Measurements from ENCODE around the gene NPAS4.
"Not testable (repeated sequence)": the region's sequence is repeated elsewhere in the genome, so short reads cannot be mapped to it uniquely, and the experiment has no call there.

The NPAS4 gene

DNA sequence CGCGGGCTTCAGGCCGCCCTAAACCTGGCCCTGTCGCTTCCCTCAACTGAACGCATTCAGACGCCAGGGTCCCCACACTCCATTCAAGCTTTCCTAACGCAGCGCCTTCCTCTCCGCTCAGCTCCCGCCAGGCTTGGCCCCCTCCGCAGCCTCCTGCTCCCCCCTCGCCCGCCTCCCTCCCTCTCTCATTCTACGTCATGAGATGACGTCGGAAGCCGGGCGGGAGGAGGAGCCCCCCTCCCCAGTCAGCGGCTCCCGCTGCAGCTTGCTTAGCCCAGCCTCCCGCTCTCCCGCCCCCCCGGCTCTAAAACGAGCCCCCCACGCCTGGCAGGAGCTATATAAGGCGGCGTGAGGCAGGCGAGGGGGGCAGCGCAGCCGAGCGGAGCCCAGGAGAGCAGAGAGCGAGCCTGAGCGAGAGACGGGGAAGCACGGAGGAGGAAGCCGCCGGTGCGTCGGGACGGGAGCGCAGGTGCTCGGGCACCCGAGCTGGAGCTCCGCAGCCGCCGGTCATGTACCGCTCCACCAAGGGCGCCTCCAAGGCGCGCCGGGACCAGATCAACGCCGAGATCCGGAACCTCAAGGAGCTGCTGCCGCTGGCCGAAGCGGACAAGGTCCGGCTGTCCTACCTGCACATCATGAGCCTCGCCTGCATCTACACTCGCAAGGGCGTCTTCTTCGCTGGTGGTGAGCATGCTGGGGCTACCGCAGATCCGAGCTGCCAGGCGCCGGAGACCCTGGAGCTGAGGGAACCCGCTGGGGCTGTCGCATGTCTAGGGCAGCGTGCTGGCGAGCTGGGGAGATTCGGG, at the start of gene NPAS4:
NPAS4 (plus strand) TSS at position 365 of the 806 bp plus-strand sequence; CDS start at position 510, 145 bp downstream.
- no peak for DNase-seq (ENCODE audit: low read depth, low spot score)
- Histone ChIP-seq H3K4me3 (ENCODE audit: insufficient read length, low read depth) (peak within 1 kb of the TSS; percentile 2), H3K27me3 (ENCODE audit: insufficient read depth, insufficient read length) (peaks cover 32% of the 10 kb centered on the region), H3K36me3 (ENCODE audit: insufficient read depth, insufficient read length, low read length) (peaks cover 35% of the 10 kb centered on the region), H3K4me1 (ENCODE audit: insufficient read depth, insufficient read length) (peaks cover 14% of the 10 kb centered on the region), H3K9me3 (ENCODE audit: insufficient read depth, low read length) (no peaks in the 10 kb centered on the region), H3K9ac (ENCODE audit: insufficient read length, low read depth) (peak within 1 kb of the TSS; percentile 6)
- TF ChIP-seq SUZ12 (IDR thresholded peaks at IDR 0.05; ENCODE audit: extremely low read depth, insufficient read depth, insufficient read length) (peak; percentile 93), YY1 (IDR thresholded peaks at IDR 0.05; ENCODE audit: insufficient read depth, insufficient read length) (no peak)

- peaks cover 30% of the 10 kb centered on the region for H3K36me3 ChIP-seq (ENCODE audit: insufficient read depth, insufficient read length, low read length)
- H3K4me3 ChIP-seq (ENCODE audit: insufficient read length, low read depth): peak within 1 kb of the TSS; percentile 99
- TF ChIP-seq SUZ12 (IDR thresholded peaks at IDR 0.05; ENCODE audit: extremely low read depth, insufficient read depth, insufficient read length): no peak
- TF ChIP-seq YY1 (IDR thresholded peaks at IDR 0.05; ENCODE audit: insufficient read depth, insufficient read length): no peak
- TF ChIP-seq ZNF274 (IDR thresholded peaks at IDR 0.05; ENCODE audit: low read depth, low read length): no peak
- no peaks in the 10 kb centered on the region for H3K9me3 ChIP-seq (ENCODE audit: insufficient read depth, low read length)
- H3K4me1 ChIP-seq (ENCODE audit: insufficient read depth, insufficient read length): peaks cover 17% of the 10 kb centered on the region
- peak within 1 kb of the TSS; percentile 99 for H3K9ac ChIP-seq (ENCODE audit: insufficient read length, low read depth)
- peak; percentile 95 for DNase-seq (ENCODE audit: low read depth, low spot score)
- no peaks in the 10 kb centered on the region for H3K27me3 ChIP-seq (ENCODE audit: insufficient read depth, insufficient read length)
Measured at GRCh38 chr11:66371627-66372415, 49.0 kb upstream of the NPAS4 start, which contains the start of gene SLC29A2. TSS of gene SLC29A2 (minus strand) at chr11:66371760. CDS start at chr11:66371591, 169 bp downstream.

DNA sequence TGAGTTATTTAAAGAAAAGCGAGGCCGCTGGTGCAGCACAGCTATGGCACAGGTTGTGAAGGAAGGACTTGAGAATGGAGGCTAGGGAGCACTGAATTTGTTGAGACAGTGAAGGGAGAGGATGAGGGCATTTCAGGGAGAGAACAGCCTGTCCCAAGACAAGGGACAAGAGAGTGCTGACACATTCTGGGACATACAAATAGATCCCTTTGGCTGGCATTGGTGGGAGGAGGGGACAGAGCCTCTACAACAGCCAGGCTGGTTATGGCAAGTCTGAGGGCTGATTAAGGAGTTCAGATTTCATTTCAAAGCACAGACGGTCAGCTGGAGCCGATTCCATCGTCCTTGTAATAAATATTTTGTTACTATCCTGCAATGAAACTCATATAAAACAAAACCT, 47.6 kb upstream of the NPAS4 start:
- Histone ChIP-seq H3K27me3 (ENCODE audit: insufficient read depth, insufficient read length) (no peaks in the 10 kb centered on the region), H3K9me3 (ENCODE audit: insufficient read depth, low read length) (no peaks in the 10 kb centered on the region), H3K4me3 (ENCODE audit: insufficient read length, low read depth) (no peak overlapping the region), H3K4me1 (ENCODE audit: insufficient read depth, insufficient read length) (peaks cover 13% of the 10 kb centered on the region), H3K36me3 (ENCODE audit: insufficient read depth, insufficient read length, low read length) (peaks cover 16% of the 10 kb centered on the region), H3K9ac (ENCODE audit: insufficient read length, low read depth) (no peak overlapping the region)
- no peak for TF ChIP-seq YY1 (IDR thresholded peaks at IDR 0.05; ENCODE audit: insufficient read depth, insufficient read length)
- no peak for TF ChIP-seq ZNF274 (IDR thresholded peaks at IDR 0.05; ENCODE audit: low read depth, low read length)
- DNase-seq (ENCODE audit: low read depth, low spot score): no peak

GRCh38 chr11:66373690-66374287, 47.0 kb upstream of the NPAS4 start:
- not testable (repeated sequence) for H3K9me3 ChIP-seq (ENCODE audit: insufficient read depth, low read length); H3K27me3 ChIP-seq (ENCODE audit: insufficient read depth, insufficient read length); H3K4me3 ChIP-seq (ENCODE audit: insufficient read length, low read depth); H3K4me1 ChIP-seq (ENCODE audit: insufficient read depth, insufficient read length); H3K9ac ChIP-seq (ENCODE audit: insufficient read length, low read depth); DNase-seq (ENCODE audit: low read depth, low spot score)
- peaks cover 10% of the 10 kb centered on the region for H3K36me3 ChIP-seq (ENCODE audit: insufficient read depth, insufficient read length, low read length)

DNA sequence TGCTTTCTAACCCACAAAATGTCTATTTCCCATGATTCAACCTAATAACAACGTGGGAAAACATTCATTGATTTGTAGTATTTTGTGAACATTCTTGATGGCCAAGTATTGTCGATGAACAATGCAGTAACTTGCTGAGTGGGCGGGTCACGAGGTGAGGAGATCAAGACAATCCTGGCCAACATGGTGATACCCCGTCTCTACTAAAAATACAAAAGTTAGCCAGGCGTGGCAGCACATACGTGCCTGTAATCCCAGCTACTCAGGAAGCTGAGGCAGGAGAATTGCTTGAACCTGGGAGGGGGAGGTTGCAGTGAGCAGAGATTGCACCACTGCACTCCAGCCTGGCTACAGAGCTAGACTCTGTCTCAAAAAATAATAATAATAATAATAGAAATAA, 40.6 kb upstream of the NPAS4 start:
- not testable (repeated sequence) for H3K27me3 ChIP-seq (ENCODE audit: insufficient read depth, insufficient read length); H3K4me1 ChIP-seq (ENCODE audit: insufficient read depth, insufficient read length); H3K9ac ChIP-seq (ENCODE audit: insufficient read length, low read depth); H3K36me3 ChIP-seq (ENCODE audit: insufficient read depth, insufficient read length, low read length); H3K9me3 ChIP-seq (ENCODE audit: insufficient read depth, low read length); DNase-seq (ENCODE audit: low read depth, low spot score); H3K4me3 ChIP-seq (ENCODE audit: insufficient read length, low read depth)

DNA sequence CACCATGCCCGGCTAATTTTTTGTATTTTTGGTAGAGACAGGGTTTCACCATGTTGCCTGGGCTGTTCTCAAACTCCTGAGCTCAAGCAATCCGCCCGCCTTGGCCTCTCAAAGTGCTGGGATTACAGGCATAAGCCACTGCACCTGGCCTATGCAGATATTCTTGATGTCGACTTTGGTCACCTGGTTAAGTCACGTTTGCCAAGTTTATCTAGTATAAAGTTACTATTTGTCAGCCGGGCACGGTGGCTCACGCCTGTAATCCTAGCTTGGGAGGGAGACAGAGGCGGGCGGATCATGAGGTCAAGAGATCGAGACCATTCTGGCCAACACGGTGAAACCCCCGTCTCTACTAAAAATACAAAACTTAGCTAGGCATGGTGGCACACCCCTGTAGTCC, 36.5 kb upstream of the NPAS4 start:
- H3K4me3 ChIP-seq (ENCODE audit: insufficient read length, low read depth); DNase-seq (ENCODE audit: low read depth, low spot score); H3K36me3 ChIP-seq (ENCODE audit: insufficient read depth, insufficient read length, low read length); H3K9ac ChIP-seq (ENCODE audit: insufficient read length, low read depth); H3K9me3 ChIP-seq (ENCODE audit: insufficient read depth, low read length); H3K4me1 ChIP-seq (ENCODE audit: insufficient read depth, insufficient read length): not testable (repeated sequence)
- H3K27me3 ChIP-seq (ENCODE audit: insufficient read depth, insufficient read length): peaks cover 11% of the 10 kb centered on the region

DNA sequence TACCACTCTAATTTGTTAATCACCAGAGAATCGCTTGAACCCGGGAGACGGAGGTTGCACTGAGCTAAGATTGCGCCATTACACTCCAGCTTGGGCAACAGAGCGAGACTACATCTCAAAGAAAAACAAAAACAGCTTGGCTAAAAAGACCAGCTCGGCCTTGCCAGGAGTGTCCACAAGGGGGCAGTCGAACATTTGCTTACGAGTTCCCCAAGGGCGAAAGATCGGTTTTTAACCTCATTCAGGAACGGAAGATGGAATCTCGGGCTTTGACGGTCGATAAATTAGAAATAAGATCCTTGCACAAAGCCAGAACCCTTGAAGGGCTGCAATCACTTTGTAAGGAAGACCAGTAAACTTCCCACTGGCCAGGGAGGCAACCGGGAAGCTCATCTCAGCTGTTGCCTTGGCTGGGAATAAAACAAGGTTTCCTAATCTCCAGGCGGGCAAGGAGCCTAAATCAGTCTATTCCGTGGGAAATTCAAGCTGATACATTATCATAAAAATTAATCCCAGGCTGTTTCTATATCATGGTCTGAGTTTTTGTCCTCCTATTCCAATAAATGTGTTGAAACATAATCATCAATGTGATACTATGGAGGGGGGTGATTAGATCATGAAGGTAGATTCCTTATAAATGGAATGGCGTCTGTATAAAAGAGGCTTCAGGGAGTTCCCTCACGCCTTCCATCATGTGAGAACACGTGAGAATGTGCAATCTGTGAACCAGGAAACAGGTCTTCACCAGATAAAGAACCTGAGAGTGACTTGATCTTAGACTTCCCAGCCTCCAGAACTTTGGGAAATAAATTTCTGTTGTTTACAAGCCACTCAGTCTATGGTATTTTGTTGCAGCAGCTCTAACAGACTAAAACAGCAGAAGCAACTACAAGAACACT, 34.4 kb upstream of the NPAS4 start:
- peaks cover 3% of the 10 kb centered on the region for H3K4me1 ChIP-seq (ENCODE audit: insufficient read depth, insufficient read length)
- H3K9me3 ChIP-seq (ENCODE audit: insufficient read depth, low read length): no peaks in the 10 kb centered on the region
- no peaks in the 10 kb centered on the region for H3K36me3 ChIP-seq (ENCODE audit: insufficient read depth, insufficient read length, low read length)
- TF ChIP-seq ZNF274 (IDR thresholded peaks at IDR 0.05; ENCODE audit: low read depth, low read length) (no peak), YY1 (IDR thresholded peaks at IDR 0.05; ENCODE audit: insufficient read depth, insufficient read length) (no peak), SUZ12 (IDR thresholded peaks at IDR 0.05; ENCODE audit: extremely low read depth, insufficient read depth, insufficient read length) (no peak)
- DNase-seq (ENCODE audit: low read depth, low spot score): peak; percentile 83
- peaks cover 11% of the 10 kb centered on the region for H3K27me3 ChIP-seq (ENCODE audit: insufficient read depth, insufficient read length)
- H3K4me3 ChIP-seq (ENCODE audit: insufficient read length, low read depth): no peak overlapping the region
- peak overlapping the region; percentile 65 for H3K9ac ChIP-seq (ENCODE audit: insufficient read length, low read depth)
